Keratinocyte (primary cell): ENCODE results near the gene ANO7. TPM values are rescaled to one million over a fixed set of nuclear protein-coding genes. Genes with fewer than 3 reads are reported as not detected.

Experiments
- DNase-seq: peaks from one replicate; pipeline ENCODE4 v3.0.0-alpha.2; 2011; ENCODE audit warnings: low read depth, missing footprints, low spot score
- FAIRE-seq: peaks from 2 replicates; lab custom pipeline; 2011; peaks lifted over from hg19 to GRCh38; lab: Jason Lieb, UNC
- H2AFZ ChIP-seq: 2 replicates; pipeline ENCODE4 v1.6.0; 2012; ENCODE audit warnings: low read length, control low read depth, inconsistent platforms; ENCODE audit not compliant: control insufficient read depth
- H3K27ac ChIP-seq: 2 replicates; pipeline ENCODE4 v1.5.1; 2011; ENCODE audit warnings: low read length; ENCODE audit not compliant: control insufficient read depth, insufficient read depth
- H3K27me3 ChIP-seq: 3 replicates; pipeline ENCODE4 v1.6.0; 2011; ENCODE audit warnings: low read length; ENCODE audit not compliant: control insufficient read depth, insufficient read depth; ENCODE audit errors: extremely low read depth
- H3K36me3 ChIP-seq, 2 experiments: 2 replicates in 1 of 2; 3 replicates in 1 of 2; pipeline ENCODE4 v1.5.1; 2011; ENCODE audit warnings: low read length in 2 of 2, mild to moderate bottlenecking in 1 of 2; ENCODE audit not compliant: control insufficient read depth in 2 of 2, insufficient read depth in 2 of 2; ENCODE audit errors: extremely low read depth in 1 of 2
- H3K4me1 ChIP-seq: 3 replicates; pipeline ENCODE4 v1.5.1; 2011; ENCODE audit warnings: low read length; ENCODE audit not compliant: control insufficient read depth, insufficient read depth; ENCODE audit errors: extremely low read depth
- H3K4me2 ChIP-seq: 3 replicates; pipeline ENCODE4 v1.6.0; 2011; ENCODE audit warnings: low read depth, low read length; ENCODE audit not compliant: control insufficient read depth, insufficient read depth; ENCODE audit errors: extremely low read depth
- H3K4me3 ChIP-seq, 3 experiments: fragments of 200-600 bp in 1 of 3; sonication (generic) in 1 of 3; 2 replicates in 2 of 3; 3 replicates in 1 of 3; pipeline ENCODE4 v1.5.1; 2011 to 2016; ENCODE audit warnings: low read length in 3 of 3, mild to moderate bottlenecking in 3 of 3, control low read depth in 2 of 3, inconsistent platforms in 1 of 3, low read depth in 1 of 3, mixed read lengths in 1 of 3, mixed run types in 1 of 3, moderate library complexity in 1 of 3; ENCODE audit not compliant: control insufficient read depth in 2 of 3, insufficient read depth in 2 of 3; ENCODE audit errors: extremely low read depth in 1 of 3
- H3K79me2 ChIP-seq: 2 replicates; pipeline ENCODE4 v1.6.0; 2012; ENCODE audit warnings: low read length; ENCODE audit not compliant: control insufficient read depth, insufficient read depth
- H3K9ac ChIP-seq: 3 replicates; pipeline ENCODE4 v1.6.0; 2011; ENCODE audit warnings: low read length; ENCODE audit not compliant: control insufficient read depth, insufficient read depth; ENCODE audit errors: extremely low read depth
- H3K9me1 ChIP-seq: 3 replicates; pipeline ENCODE4 v1.6.0; 2011; ENCODE audit warnings: low read length; ENCODE audit not compliant: control insufficient read depth, insufficient read depth; ENCODE audit errors: extremely low read depth
- H3K9me3 ChIP-seq: 2 replicates; pipeline ENCODE4 v1.5.1; 2012; ENCODE audit warnings: low read depth, low read length; ENCODE audit not compliant: control insufficient read depth
- H4K20me1 ChIP-seq: 3 replicates; pipeline ENCODE4 v1.6.0; 2011; ENCODE audit warnings: low read length; ENCODE audit not compliant: control insufficient read depth, insufficient read depth; ENCODE audit errors: extremely low read depth
- EZH2 ChIP-seq: IDR thresholded peaks from one replicate; pipeline ENCODE4 v1.6.1; 2012; ENCODE audit warnings: inconsistent platforms, mild to moderate bottlenecking, low read length, moderate library complexity
- dilution Hi-C: fragments of 300-500 bp; cut with MboI; formaldehyde crosslinking; loops from one replicate; pipeline ENCODE4 v1.7.0; 2020; ENCODE audit warnings: low sequenced_read_pairs; ENCODE audit not compliant: extremely low pct_ligation_motif_present
- polyA plus RNA-seq, 5 experiments: library from polyadenylated mRNA; depleted of rRNA in 3 of 5; stranded (reverse) in 3 of 5; stranded (forward) in 1 of 5; unstranded in 1 of 5; fragments of >200 nt; gene quantifications; 1 replicate in 1 of 5; 2 replicates in 3 of 5; 3 replicates in 1 of 5; pipeline versions ENCODE4 v1.2.1 to v1.2.3, GENCODE V29; 2011 to 2012; ENCODE audit warnings: missing spikeins in 2 of 5, low read depth in 1 of 5, low replicate concordance in 1 of 5
- TF ChIP-seq, protein P1 (sequence below), 3 experiments: IDR thresholded peaks in 1 of 3; conservative IDR thresholded peaks in 1 of 3; optimal IDR thresholded peaks in 1 of 3; 2 replicates in 2 of 3; 3 replicates in 1 of 3; pipeline versions ENCODE3 to v1.5.1; 2011; ENCODE audit warnings: low read length in 3 of 3, mild to moderate bottlenecking in 3 of 3, moderate library complexity in 2 of 3, control low read depth in 1 of 3, inconsistent platforms in 1 of 3; ENCODE audit not compliant: insufficient read depth in 2 of 3; ENCODE audit errors: extremely low read depth in 1 of 3

The ANO7 gene
- polyA plus RNA-seq, 1 donor (not counting 4 experiments of a cell fraction or from before 2014, with no cell fraction given), result 0.14 TPM

DNA sequence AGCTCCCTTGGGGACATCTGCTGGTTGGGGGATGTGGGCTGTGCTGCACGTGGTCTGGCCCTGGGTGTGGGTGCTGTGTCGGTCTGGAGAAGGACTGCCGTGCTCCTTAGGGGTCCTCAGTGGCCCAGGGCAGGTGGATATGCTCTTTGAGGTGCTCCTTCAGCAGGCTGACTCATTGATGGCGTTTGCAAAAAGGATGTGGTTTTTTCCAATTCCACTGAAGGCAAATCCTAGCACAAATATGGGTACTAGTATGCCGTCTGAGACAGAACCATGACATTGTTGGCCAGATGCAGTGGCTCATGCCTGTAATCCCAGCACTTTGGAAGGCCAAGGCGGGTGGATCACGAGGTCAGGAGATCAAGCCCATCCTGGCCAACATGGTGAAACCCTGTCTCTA lies 34.9 kb upstream of the ANO7 start:
- Histone ChIP-seq H3K4me3 (no peak overlapping the region), H4K20me1 (no peaks in the 10 kb centered on the region), H3K36me3 (peaks cover 16 to 17% of the 10 kb centered on the region in 2 experiments), H3K9me3 (no peaks in the 10 kb centered on the region), H3K79me2 (peaks cover 18% of the 10 kb centered on the region), H3K9me1 (no peaks in the 10 kb centered on the region), H3K27ac (no peak overlapping the region), H3K27me3 (no peaks in the 10 kb centered on the region), H3K4me1 (peaks cover 6% of the 10 kb centered on the region), H3K9ac (no peak overlapping the region), H3K4me2 (no peak overlapping the region), H2AFZ (no peak overlapping the region)
- no peak for TF ChIP-seq EZH2
- TF ChIP-seq, protein P1, sequence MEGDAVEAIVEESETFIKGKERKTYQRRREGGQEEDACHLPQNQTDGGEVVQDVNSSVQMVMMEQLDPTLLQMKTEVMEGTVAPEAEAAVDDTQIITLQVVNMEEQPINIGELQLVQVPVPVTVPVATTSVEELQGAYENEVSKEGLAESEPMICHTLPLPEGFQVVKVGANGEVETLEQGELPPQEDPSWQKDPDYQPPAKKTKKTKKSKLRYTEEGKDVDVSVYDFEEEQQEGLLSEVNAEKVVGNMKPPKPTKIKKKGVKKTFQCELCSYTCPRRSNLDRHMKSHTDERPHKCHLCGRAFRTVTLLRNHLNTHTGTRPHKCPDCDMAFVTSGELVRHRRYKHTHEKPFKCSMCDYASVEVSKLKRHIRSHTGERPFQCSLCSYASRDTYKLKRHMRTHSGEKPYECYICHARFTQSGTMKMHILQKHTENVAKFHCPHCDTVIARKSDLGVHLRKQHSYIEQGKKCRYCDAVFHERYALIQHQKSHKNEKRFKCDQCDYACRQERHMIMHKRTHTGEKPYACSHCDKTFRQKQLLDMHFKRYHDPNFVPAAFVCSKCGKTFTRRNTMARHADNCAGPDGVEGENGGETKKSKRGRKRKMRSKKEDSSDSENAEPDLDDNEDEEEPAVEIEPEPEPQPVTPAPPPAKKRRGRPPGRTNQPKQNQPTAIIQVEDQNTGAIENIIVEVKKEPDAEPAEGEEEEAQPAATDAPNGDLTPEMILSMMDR (optimal IDR thresholded peaks at IDR 0.05 in 1 of 3, IDR thresholded peaks at IDR 0.05 in 1 of 3, conservative IDR thresholded peaks at IDR 0.05 in 1 of 3; ENCODE audit: extremely low read depth in 1 of 3, insufficient read depth in 2 of 3, low read length in 3 of 3), result no peak
- dilution Hi-C loops, result no loop called here
- FAIRE-seq (no peak), DNase-seq (no peak)

DNA sequence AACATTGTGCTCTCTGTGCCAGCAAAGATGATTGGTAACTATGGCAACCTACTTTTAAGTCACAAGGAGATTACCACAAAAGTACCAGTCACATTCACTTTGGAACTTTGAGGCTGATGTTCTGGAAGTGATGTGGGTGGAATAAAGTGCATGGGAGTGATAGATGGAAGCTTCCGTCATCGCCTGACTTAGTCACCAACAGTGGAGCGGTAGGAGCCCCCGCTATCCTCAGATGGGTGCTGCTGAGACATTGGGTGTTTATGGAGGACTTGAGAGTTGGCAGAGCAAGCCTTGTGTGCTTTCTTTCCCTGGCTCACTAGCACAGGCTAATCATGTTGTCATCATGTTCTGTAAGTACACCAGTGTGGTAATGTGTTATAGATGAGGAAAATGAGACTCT lies 33.6 kb upstream of the ANO7 start:
- peaks cover 18% of the 10 kb centered on the region for H3K79me2 ChIP-seq
- H3K4me3 ChIP-seq, result no peak overlapping the region
- peaks cover 6% of the 10 kb centered on the region for H3K4me1 ChIP-seq
- H3K27ac ChIP-seq, result no peak overlapping the region
- H3K9ac ChIP-seq, result no peak overlapping the region
- H4K20me1 ChIP-seq, result no peaks in the 10 kb centered on the region
- H3K36me3 ChIP-seq, result peaks cover 24% of the 10 kb centered on the region in 2 experiments
- H3K27me3 ChIP-seq, result no peaks in the 10 kb centered on the region
- DNase-seq, result no peak
- no peak overlapping the region for H2AFZ ChIP-seq
- no peaks in the 10 kb centered on the region for H3K9me1 ChIP-seq
- no peak for TF ChIP-seq EZH2
- TF ChIP-seq, protein P1 (optimal IDR thresholded peaks at IDR 0.05 in 1 of 3, IDR thresholded peaks at IDR 0.05 in 1 of 3, conservative IDR thresholded peaks at IDR 0.05 in 1 of 3; ENCODE audit: extremely low read depth in 1 of 3, insufficient read depth in 2 of 3, low read length in 3 of 3), result no peak
- H3K9me3 ChIP-seq, result no peaks in the 10 kb centered on the region
- dilution Hi-C loops, result no loop called here
- no peak overlapping the region for H3K4me2 ChIP-seq
- FAIRE-seq, result no peak
